Mesodermal cell (in vitro differentiated cells): ENCODE measurements around the gene LARGE1.
"Not testable (repeated sequence)": the region's sequence is repeated elsewhere in the genome, so short reads cannot be mapped to it uniquely, and the experiment has no call there.

Source experiments
- H3K27ac ChIP-seq: 2 replicates; pipeline ENCODE4 v1.7.0; 2013; ENCODE audit warnings: mild to moderate bottlenecking, low read depth, low read length, moderate library complexity; ENCODE audit not compliant: severe bottlenecking
- H3K36me3 ChIP-seq: 2 replicates; pipeline ENCODE4 v1.7.1; 2013; ENCODE audit warnings: mild to moderate bottlenecking, low read length, moderate library complexity; ENCODE audit not compliant: control insufficient read depth, insufficient read depth
- H3K4me1 ChIP-seq: one replicate; pipeline ENCODE4 v1.7.1; 2013; ENCODE audit warnings: mild to moderate bottlenecking, low read length; ENCODE audit not compliant: insufficient read depth, control insufficient read depth, poor library complexity, severe bottlenecking
- H3K4me3 ChIP-seq: 2 replicates; pipeline ENCODE4 v1.7.0; 2013; ENCODE audit warnings: low read length, control low read depth, mild to moderate bottlenecking; ENCODE audit not compliant: insufficient read depth, poor library complexity, severe bottlenecking; ENCODE audit errors: extremely low read depth
- H3K9me3 ChIP-seq: 2 replicates; pipeline ENCODE4 v1.7.1; 2013; ENCODE audit warnings: mild to moderate bottlenecking, low read length, moderate library complexity; ENCODE audit not compliant: control insufficient read depth
- WGBS, 2 experiments: methylation state at CpG; one replicate each; pipeline ENCODE4 v1.1.5; 2013; ENCODE audit warnings: missing lambda C conversion rate in 2 of 2; ENCODE audit not compliant: insufficient coverage in 2 of 2; 5-methylcytosine and 5-hydroxymethylcytosine counted together

The LARGE1 gene

GRCh38 chr22:33382436-33382835, 537.8 kb downstream of the LARGE1 start:
- Histone ChIP-seq H3K27ac (no peak overlapping the region), H3K9me3 (peaks cover 9% of the 10 kb centered on the region), H3K4me3 (no peak overlapping the region), H3K36me3 (peaks cover 34% of the 10 kb centered on the region), H3K4me1 (peaks cover 10% of the 10 kb centered on the region)
- 100% methylated on average over 4 to 6 of the region's 8 CpGs for WGBS, 2 experiments

GRCh38 chr22:33381531-33382406, 538.5 kb downstream of the LARGE1 start:
- peaks cover 10% of the 10 kb centered on the region for H3K4me1 ChIP-seq
- WGBS, 2 experiments, result 90 to 96% methylated on average over 9 of the region's 10 CpGs
- H3K36me3 ChIP-seq, result peaks cover 34% of the 10 kb centered on the region
- H3K9me3 ChIP-seq, result peaks cover 9% of the 10 kb centered on the region
- H3K4me3 ChIP-seq, result no peak overlapping the region
- H3K27ac ChIP-seq, result no peak overlapping the region

GRCh38 chr22:33380789-33381530, 539.3 kb downstream of the LARGE1 start:
- Histone ChIP-seq H3K4me3 (no peak overlapping the region), H3K4me1 (peaks cover 10% of the 10 kb centered on the region), H3K36me3 (peaks cover 34% of the 10 kb centered on the region), H3K9me3 (peaks cover 15% of the 10 kb centered on the region), H3K27ac (no peak overlapping the region)
- 91% methylated on average over 2 of the region's 4 CpGs; no CpG with 5 or more reads in 1 of the 2 experiments for WGBS, 2 experiments

DNA sequence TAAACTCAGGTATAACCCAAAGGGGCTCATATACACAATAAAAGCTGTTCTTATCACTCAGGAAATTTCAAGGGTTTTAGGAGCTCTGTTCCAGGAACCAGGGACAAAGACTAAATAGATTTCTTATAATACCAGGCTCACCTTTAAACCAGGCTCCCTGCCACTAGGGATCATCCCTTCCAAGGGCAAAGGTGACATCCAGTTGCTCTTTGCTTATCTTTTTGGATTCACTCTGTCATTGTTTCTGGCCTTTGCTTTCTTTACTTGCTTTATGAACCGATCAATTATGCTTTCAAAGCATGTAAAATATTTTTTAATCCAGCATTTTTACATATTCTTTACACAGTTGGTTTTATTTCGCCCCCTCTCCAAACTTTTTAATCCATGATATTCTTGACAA, 540.4 kb downstream of the LARGE1 start:
- Histone ChIP-seq H3K27ac (no peak overlapping the region), H3K36me3 (peaks cover 30% of the 10 kb centered on the region), H3K4me3 (no peak overlapping the region), H3K9me3 (peaks cover 15% of the 10 kb centered on the region), H3K4me1 (peaks cover 10% of the 10 kb centered on the region)
- WGBS, 2 experiments, result 100% methylated on average over 1 to 2 of the region's 2 CpGs

DNA sequence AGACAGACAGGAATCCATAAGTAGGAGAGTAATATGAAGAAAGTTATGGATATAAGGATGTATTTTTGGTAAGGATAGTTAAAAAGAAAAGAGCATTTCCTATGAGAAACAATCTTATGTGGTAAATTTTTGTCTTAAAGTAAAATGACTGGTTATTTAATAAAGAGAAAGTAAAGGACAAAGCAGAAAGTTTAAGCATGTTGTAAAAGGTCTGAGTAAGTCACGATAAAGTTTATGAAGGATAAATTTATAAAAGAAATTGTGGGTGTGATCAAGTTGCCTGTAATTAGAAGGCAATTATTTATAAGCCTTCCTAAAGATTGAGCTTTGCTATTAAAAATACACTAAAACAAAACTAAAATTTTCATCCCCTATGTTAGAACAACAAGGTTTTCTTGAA, 547.4 kb downstream of the LARGE1 start:
- WGBS, 2 experiments, result 100% methylated on average over 1 of the region's 1 CpG; no CpG with 5 or more reads in 1 of the 2 experiments
- no peak overlapping the region for H3K4me3 ChIP-seq
- H3K9me3 ChIP-seq, result peaks cover 11% of the 10 kb centered on the region
- H3K36me3 ChIP-seq, result no peaks in the 10 kb centered on the region
- H3K4me1 ChIP-seq, result no peaks in the 10 kb centered on the region
- H3K27ac ChIP-seq, result no peak overlapping the region

DNA sequence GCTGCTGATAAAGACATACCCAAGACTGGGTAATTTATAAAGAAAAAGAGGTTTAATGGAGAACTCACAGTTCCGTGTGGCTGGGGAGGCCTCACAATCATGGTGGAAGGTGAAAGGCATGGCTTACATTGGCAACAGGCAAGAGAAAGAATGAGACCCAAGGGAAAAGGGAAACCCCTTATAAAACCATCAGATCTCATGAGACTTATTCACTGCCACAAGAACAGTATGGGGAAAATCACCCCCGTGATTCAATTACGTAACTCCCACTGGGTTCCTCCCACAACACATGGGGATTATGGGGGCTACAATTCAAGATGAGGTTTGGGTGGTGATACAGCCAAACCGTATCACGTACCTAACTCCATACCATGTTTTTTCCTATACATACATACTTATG, 557.0 kb downstream of the LARGE1 start:
- 80 to 100% methylated on average over 1 of the region's 5 CpGs for WGBS, 2 experiments
- not testable (repeated sequence) for H3K9me3 ChIP-seq

GRCh38 chr22:33362702-33363101, 557.6 kb downstream of the LARGE1 start:
- Histone ChIP-seq H3K9me3 (no peaks in the 10 kb centered on the region), H3K36me3 (peaks cover 15% of the 10 kb centered on the region), H3K27ac (no peak overlapping the region), H3K4me1 (peaks cover 5% of the 10 kb centered on the region), H3K4me3 (no peak overlapping the region)
- WGBS, 2 experiments, result 100% methylated on average over 2 to 4 of the region's 5 CpGs

More for the DNA sequence above, 557.0 kb downstream of the LARGE1 start:
- peaks cover 12% of the 10 kb centered on the region for H3K36me3 ChIP-seq
- not testable (repeated sequence) for H3K27ac ChIP-seq, H3K4me3 ChIP-seq, H3K4me1 ChIP-seq

DNA sequence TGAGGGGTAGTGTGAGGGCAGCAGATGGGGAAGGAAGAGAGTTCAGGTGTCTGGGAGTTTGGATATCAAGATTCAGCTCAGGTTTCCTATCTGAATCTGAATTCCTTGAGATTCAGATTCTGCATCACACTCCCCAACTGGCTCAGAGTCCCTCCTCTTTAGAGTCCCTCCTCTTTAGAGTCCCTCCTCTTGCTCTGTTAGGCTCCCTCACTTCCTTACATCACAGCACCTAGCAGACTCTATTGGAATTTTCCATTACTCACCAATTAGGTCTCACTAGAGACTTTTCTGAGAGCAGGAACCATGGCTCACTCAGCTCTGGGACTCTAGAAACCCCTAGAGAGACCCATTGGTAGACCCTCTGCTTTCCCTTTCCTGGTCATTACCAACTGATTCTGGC, 558.7 kb downstream of the LARGE1 start:
- Histone ChIP-seq H3K4me1 (peaks cover 5% of the 10 kb centered on the region), H3K27ac (peak overlapping the region; percentile 82), H3K9me3 (no peaks in the 10 kb centered on the region)

DNA sequence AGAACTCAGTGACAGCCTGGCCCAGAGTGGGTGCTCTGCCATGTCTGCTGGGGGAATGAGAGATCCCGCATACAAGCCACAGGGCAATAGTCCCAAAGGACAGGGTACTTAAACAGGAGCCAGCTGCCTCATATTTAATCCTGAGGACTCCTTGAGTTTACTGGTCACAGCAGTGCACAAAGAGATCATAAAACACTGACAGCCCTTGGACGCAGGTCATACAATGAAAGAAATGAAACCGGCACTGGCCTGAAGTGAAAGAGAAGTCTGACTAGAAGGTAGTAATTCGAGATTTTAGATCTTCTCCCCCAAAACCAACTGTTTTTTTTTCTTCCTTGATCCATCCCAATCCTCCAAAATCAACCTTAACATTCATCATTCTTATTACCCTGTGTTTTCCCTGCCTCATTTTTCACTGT, 562.3 kb downstream of the LARGE1 start:
- H3K9me3 ChIP-seq, result no peaks in the 10 kb centered on the region
- no peak overlapping the region for H3K4me3 ChIP-seq
- WGBS, 2 experiments, result 75 to 93% methylated on average over 1 to 3 of the region's 4 CpGs
- H3K36me3 ChIP-seq, result peaks cover 12% of the 10 kb centered on the region
- peaks cover 8% of the 10 kb centered on the region for H3K4me1 ChIP-seq
- H3K27ac ChIP-seq, result no peak overlapping the region

More for the DNA sequence above, 558.7 kb downstream of the LARGE1 start:
- Histone ChIP-seq H3K4me3 (no peak overlapping the region), H3K36me3 (peaks cover 15% of the 10 kb centered on the region)

DNA sequence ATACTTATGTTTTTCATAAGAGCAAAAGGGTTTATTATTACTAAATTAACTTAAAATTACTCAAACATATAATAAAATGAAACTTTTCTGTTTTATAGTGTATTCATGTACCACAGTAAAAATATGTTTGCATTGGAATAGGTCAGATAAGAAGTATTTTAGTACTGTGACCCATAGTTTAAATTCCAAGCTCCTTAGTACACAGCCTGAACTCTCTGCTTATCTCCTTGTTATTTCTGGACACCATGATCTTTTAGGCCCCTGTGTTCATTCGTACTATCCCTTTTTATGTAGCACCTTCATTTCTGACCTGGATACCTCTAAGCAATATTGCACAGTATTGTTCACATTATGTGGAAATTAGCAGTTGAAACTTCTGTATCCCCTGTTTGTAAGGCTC, 565.3 kb downstream of the LARGE1 start:
- Histone ChIP-seq H3K27ac (no peak overlapping the region), H3K4me1 (peaks cover 3% of the 10 kb centered on the region), H3K36me3 (peaks cover 9% of the 10 kb centered on the region), H3K4me3 (no peak overlapping the region), H3K9me3 (no peaks in the 10 kb centered on the region)
- WGBS, 2 experiments, result no CpG with 5 or more reads among the region's 1 CpG
